ENCODE data around the gene ANKRD9. TPM values are rescaled to one million over a fixed set of nuclear protein-coding genes. Genes with fewer than 3 reads are reported as not detected.

ANKRD9 gene
- total and polyA plus RNA-seq, 10 of the 15 experiments (the other 5 are each of a cell fraction or from before 2014, with no cell fraction given), result 0.03 to 3.6 (median 0.49) TPM

DNA sequence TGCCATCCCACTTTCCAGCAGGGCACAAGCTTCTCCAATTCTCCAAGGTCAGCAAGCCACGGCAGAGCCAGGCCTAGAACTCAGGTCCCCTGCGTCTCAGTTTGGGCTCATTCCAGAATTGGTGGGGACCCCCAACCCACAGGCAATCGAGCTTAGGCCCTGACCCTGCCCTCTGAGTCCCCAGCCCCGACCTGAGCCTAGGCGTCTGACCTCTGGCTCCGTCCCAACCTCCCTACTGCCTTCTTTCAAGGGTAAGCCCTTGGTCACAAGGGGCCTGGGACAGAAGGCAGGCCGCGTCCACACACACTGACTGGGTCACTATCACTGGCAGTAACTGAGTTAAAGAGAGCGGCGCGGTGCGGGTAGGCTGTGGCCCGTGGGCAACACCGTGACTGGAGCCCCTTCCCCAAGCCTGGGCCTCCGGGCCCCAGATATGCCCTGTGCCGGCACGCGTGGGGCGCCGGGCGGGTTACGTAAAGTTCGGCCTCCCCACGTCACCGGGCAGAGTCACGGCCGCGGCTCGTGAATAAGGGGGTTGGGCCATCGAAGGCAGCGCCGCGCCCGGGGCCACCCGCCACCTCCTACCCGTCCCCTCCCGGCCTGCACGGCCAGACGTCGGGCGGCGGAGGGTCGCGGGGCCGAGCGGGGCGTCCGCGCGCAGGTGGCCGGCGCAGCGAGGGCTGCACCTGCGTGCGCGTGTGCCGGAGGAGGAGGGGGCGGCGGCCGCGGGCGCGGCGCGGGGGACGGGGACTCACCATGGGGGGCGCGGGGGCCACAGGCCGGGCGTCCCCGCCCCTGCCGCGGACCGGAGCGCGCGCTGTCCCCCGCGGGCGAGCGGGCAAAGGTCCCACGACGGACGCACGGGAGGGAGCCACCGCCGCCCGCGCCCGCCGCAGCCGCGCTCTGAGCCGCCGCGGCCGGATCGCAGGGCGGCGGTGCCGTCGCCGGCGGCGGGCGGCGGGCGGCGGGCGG is 516 bp downstream of the ANKRD9 start:
- no peaks in the 10 kb centered on the region for H3K27me3 ChIP-seq (replicated peaks in 1 of 2; ENCODE audit: control insufficient read depth in 2 of 2, insufficient read depth in 2 of 2, low read length in 1 of 2)
- WGBS (ENCODE audit: insufficient coverage, insufficient replicate concordance, low lambda C conversion rate, missing lambda C conversion rate), result 37% methylated on average over 43 of the region's 110 CpGs
- H3K4me2 ChIP-seq (ENCODE audit: control insufficient read depth, insufficient read depth), result peak overlapping the region; percentile 33; the same call in 1 of the 2 replicates
- no TSS peak for BruUV-seq (replicated peaks)
- H3K4me1 ChIP-seq (ENCODE audit: control insufficient read depth, insufficient read depth, low read length), result peaks cover 9% of the 10 kb centered on the region
- SMC1A ChIA-PET (ENCODE audit: uncharacterized antibody, unreplicated experiment), result no interaction called here
- POLR2A ChIA-PET, result no interaction called here
- no peaks in the 10 kb centered on the region for H3K36me3 ChIP-seq (ENCODE audit: control insufficient read depth in 2 of 2, insufficient read depth in 2 of 2, low read length in 1 of 2)
- RAD21 ChIA-PET (ENCODE audit: unreplicated experiment), result interaction anchor here (0.5 to 1.0 kb wide), 2 partner anchors 12 to 71 kb away, joined by 4 to 5 read pairs; no protein-coding TSS in a partner anchor
- no peaks in the 10 kb centered on the region for H3K79me2 ChIP-seq (ENCODE audit: control insufficient read depth, insufficient read depth, low read length)
- DNase-seq (ENCODE audit: low read depth, low spot score), result no peak
- in situ Hi-C loops (cut with MboI), result no loop called here
- no peaks in the 10 kb centered on the region for H4K20me1 ChIP-seq (ENCODE audit: control insufficient read depth, insufficient read depth)
- intact Hi-C loops (cut with micrococcal nuclease; ENCODE audit: unreplicated experiment), result no loop called here
- no peak for ATAC-seq
- peak overlapping the region; percentile 27; the same call in 1 of the 2 replicates for H3K4me3 ChIP-seq
- no peak overlapping the region for H3K9ac ChIP-seq (ENCODE audit: control insufficient read depth, insufficient read depth, low read length)
- no peak overlapping the region for H3K27ac ChIP-seq (ENCODE audit: control insufficient read depth, insufficient read depth)
- CTCF ChIA-PET, result interaction anchor here (0.6 to 3.1 kb wide), 5 partner anchors 9 to 410 kb away, joined by 3 to 14 read pairs (median 3); no protein-coding TSS in a partner anchor
- H2AFZ ChIP-seq (ENCODE audit: control insufficient read depth, low read depth, low read length), result peak overlapping the region; percentile 17; the same call in 1 of the 2 replicates
- FAIRE-seq, result no peak
- no peaks in the 10 kb centered on the region for H3K9me3 ChIP-seq (replicated peaks; ENCODE audit: control insufficient read depth, insufficient read depth, low read length)
- TF ChIP-seq, protein P1, sequence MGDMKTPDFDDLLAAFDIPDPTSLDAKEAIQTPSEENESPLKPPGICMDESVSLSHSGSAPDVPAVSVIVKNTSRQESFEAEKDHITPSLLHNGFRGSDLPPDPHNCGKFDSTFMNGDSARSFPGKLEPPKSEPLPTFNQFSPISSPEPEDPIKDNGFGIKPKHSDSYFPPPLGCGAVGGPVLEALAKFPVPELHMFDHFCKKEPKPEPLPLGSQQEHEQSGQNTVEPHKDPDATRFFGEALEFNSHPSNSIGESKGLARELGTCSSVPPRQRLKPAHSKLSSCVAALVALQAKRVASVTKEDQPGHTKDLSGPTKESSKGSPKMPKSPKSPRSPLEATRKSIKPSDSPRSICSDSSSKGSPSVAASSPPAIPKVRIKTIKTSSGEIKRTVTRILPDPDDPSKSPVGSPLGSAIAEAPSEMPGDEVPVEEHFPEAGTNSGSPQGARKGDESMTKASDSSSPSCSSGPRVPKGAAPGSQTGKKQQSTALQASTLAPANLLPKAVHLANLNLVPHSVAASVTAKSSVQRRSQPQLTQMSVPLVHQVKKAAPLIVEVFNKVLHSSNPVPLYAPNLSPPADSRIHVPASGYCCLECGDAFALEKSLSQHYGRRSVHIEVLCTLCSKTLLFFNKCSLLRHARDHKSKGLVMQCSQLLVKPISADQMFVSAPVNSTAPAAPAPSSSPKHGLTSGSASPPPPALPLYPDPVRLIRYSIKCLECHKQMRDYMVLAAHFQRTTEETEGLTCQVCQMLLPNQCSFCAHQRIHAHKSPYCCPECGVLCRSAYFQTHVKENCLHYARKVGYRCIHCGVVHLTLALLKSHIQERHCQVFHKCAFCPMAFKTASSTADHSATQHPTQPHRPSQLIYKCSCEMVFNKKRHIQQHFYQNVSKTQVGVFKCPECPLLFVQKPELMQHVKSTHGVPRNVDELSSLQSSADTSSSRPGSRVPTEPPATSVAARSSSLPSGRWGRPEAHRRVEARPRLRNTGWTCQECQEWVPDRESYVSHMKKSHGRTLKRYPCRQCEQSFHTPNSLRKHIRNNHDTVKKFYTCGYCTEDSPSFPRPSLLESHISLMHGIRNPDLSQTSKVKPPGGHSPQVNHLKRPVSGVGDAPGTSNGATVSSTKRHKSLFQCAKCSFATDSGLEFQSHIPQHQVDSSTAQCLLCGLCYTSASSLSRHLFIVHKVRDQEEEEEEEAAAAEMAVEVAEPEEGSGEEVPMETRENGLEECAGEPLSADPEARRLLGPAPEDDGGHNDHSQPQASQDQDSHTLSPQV (IDR thresholded peaks at IDR 0.05), result no peak
- TF ChIP-seq CREM (IDR thresholded peaks at IDR 0.05; ENCODE audit: low read depth) (no peak), IKZF2 (IDR thresholded peaks at IDR 0.05) (no peak), STAT1 (conservative IDR thresholded peaks at IDR 0.05) (no peak), BHLHE40 (IDR thresholded peaks at IDR 0.05; ENCODE audit: borderline replicate concordance in 1 of 2, low read depth in 2 of 2, low read length in 1 of 2) (no peak), MEF2B (IDR thresholded peaks at IDR 0.05; ENCODE audit: partially characterized antibody, poor library complexity, severe bottlenecking) (no peak)
- TF ChIP-seq, protein P2, sequence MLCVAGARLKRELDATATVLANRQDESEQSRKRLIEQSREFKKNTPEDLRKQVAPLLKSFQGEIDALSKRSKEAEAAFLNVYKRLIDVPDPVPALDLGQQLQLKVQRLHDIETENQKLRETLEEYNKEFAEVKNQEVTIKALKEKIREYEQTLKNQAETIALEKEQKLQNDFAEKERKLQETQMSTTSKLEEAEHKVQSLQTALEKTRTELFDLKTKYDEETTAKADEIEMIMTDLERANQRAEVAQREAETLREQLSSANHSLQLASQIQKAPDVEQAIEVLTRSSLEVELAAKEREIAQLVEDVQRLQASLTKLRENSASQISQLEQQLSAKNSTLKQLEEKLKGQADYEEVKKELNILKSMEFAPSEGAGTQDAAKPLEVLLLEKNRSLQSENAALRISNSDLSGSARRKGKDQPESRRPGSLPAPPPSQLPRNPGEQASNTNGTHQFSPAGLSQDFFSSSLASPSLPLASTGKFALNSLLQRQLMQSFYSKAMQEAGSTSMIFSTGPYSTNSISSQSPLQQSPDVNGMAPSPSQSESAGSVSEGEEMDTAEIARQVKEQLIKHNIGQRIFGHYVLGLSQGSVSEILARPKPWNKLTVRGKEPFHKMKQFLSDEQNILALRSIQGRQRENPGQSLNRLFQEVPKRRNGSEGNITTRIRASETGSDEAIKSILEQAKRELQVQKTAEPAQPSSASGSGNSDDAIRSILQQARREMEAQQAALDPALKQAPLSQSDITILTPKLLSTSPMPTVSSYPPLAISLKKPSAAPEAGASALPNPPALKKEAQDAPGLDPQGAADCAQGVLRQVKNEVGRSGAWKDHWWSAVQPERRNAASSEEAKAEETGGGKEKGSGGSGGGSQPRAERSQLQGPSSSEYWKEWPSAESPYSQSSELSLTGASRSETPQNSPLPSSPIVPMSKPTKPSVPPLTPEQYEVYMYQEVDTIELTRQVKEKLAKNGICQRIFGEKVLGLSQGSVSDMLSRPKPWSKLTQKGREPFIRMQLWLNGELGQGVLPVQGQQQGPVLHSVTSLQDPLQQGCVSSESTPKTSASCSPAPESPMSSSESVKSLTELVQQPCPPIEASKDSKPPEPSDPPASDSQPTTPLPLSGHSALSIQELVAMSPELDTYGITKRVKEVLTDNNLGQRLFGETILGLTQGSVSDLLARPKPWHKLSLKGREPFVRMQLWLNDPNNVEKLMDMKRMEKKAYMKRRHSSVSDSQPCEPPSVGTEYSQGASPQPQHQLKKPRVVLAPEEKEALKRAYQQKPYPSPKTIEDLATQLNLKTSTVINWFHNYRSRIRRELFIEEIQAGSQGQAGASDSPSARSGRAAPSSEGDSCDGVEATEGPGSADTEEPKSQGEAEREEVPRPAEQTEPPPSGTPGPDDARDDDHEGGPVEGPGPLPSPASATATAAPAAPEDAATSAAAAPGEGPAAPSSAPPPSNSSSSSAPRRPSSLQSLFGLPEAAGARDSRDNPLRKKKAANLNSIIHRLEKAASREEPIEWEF (IDR thresholded peaks at IDR 0.05; ENCODE audit: insufficient replicate concordance, low read depth, low read length), result no peak
- TF ChIP-seq, protein P3, sequence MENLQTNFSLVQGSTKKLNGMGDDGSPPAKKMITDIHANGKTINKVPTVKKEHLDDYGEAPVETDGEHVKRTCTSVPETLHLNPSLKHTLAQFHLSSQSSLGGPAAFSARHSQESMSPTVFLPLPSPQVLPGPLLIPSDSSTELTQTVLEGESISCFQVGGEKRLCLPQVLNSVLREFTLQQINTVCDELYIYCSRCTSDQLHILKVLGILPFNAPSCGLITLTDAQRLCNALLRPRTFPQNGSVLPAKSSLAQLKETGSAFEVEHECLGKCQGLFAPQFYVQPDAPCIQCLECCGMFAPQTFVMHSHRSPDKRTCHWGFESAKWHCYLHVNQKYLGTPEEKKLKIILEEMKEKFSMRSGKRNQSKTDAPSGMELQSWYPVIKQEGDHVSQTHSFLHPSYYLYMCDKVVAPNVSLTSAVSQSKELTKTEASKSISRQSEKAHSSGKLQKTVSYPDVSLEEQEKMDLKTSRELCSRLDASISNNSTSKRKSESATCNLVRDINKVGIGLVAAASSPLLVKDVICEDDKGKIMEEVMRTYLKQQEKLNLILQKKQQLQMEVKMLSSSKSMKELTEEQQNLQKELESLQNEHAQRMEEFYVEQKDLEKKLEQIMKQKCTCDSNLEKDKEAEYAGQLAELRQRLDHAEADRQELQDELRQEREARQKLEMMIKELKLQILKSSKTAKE (IDR thresholded peaks at IDR 0.05; ENCODE audit: low read depth, poor library complexity, severe bottlenecking), result no peak

Data from GM12878 (cell line).